GM23338 (cell line): ENCODE measurements around the gene MLXIPL. TPM values are rescaled to one million over a fixed set of nuclear protein-coding genes. Genes with fewer than 3 reads are reported as not detected.

Experiments
- ATAC-seq: fragments of 200-7000 bp; cut with Tn5 transposase; 3 replicates; pipeline ENCODE4 v1.9.1; 2020
- DNase-seq: peaks from one replicate; pipeline ENCODE4 v3.0.0-alpha.2; 2015; ENCODE audit warnings: low spot score
- H2AFZ ChIP-seq: fragments of 200-600 bp; sonication (generic); 2 replicates; pipeline ENCODE4 v1.8.0; 2016; ENCODE audit warnings: antibody characterized with exemption, mild to moderate bottlenecking, moderate library complexity
- H3F3A ChIP-seq: fragments of 200-600 bp; sonication (generic); replicated peaks from 2 replicates; pipeline ENCODE4 v1.8.0; 2017; ENCODE audit warnings: antibody characterized with exemption, mixed run types, low read depth
- H3K27ac ChIP-seq: fragments of 200-600 bp; sonication (generic); 2 replicates; pipeline ENCODE4 v1.6.1; 2016; ENCODE audit warnings: low read depth
- H3K27me3 ChIP-seq: fragments of 200-600 bp; sonication (generic); 2 replicates; pipeline ENCODE4 v1.8.0; 2016; ENCODE audit warnings: mild to moderate bottlenecking, mixed run types, moderate library complexity; ENCODE audit not compliant: insufficient read depth
- H3K36me3 ChIP-seq: fragments of 200-600 bp; sonication (generic); 2 replicates; pipeline ENCODE4 v1.8.0; 2016; ENCODE audit warnings: mild to moderate bottlenecking; ENCODE audit not compliant: insufficient read depth
- H3K4me1 ChIP-seq: fragments of 200-600 bp; sonication (generic); 2 replicates; pipeline ENCODE4 v1.8.0; 2016; ENCODE audit warnings: mild to moderate bottlenecking, moderate library complexity; ENCODE audit not compliant: insufficient read depth
- H3K4me2 ChIP-seq: fragments of 200-600 bp; sonication (generic); 2 replicates; pipeline ENCODE4 v1.7.1; 2017; ENCODE audit warnings: mixed run types
- H3K4me3 ChIP-seq: fragments of 200-600 bp; sonication (generic); 2 replicates; pipeline ENCODE4 v1.6.1; 2016; ENCODE audit warnings: mixed run types
- H3K79me2 ChIP-seq: fragments of 200-600 bp; sonication (generic); replicated peaks from 2 replicates; pipeline ENCODE4 v1.8.0; 2017; ENCODE audit warnings: mild to moderate bottlenecking; ENCODE audit not compliant: insufficient read depth
- H3K9me2 ChIP-seq: fragments of 200-600 bp; sonication (generic); 2 replicates; pipeline ENCODE4 v1.8.0; 2017; ENCODE audit not compliant: insufficient read depth
- H4K20me1 ChIP-seq: fragments of 200-600 bp; sonication (generic); replicated peaks from 2 replicates; pipeline ENCODE4 v1.8.0; 2017; ENCODE audit warnings: mild to moderate bottlenecking; ENCODE audit not compliant: insufficient read depth
- H3K27ac Mint-ChIP-seq: 2 replicates; pipeline ENCODE4 v1.8.0; 2020; ENCODE audit warnings: inconsistent platforms, mild to moderate bottlenecking, moderate library complexity, mixed read lengths
- H3K27me3 Mint-ChIP-seq: 3 replicates; pipeline ENCODE4 v1.8.0; 2022; ENCODE audit warnings: low read depth, mild to moderate bottlenecking, moderate library complexity, mixed read lengths, inconsistent platforms; ENCODE audit not compliant: insufficient read depth, poor library complexity
- H3K36me3 Mint-ChIP-seq: 3 replicates; pipeline ENCODE4 v1.8.0; 2021; ENCODE audit warnings: low read depth, mild to moderate bottlenecking, inconsistent platforms, moderate library complexity, mixed read lengths
- H3K4me1 Mint-ChIP-seq: 3 replicates; pipeline ENCODE4 v1.8.0; 2020; ENCODE audit warnings: mild to moderate bottlenecking, inconsistent platforms, mixed read lengths
- H3K4me3 Mint-ChIP-seq: 3 replicates; pipeline ENCODE4 v1.8.0; 2021; ENCODE audit warnings: moderate library complexity, mild to moderate bottlenecking, inconsistent platforms, mixed read lengths
- H3K9me3 Mint-ChIP-seq: 3 replicates; pipeline ENCODE4 v1.8.0; 2020; ENCODE audit warnings: moderate library complexity, mild to moderate bottlenecking, inconsistent platforms, mixed read lengths
- CREB1 ChIP-seq: fragments of 250-450 bp; sonication (Bioruptor Pico); IDR thresholded peaks from 2 replicates; pipeline ENCODE4 v1.5.0; 2020; ENCODE audit warnings: low read depth, mild to moderate bottlenecking, moderate library complexity
- EZH2 ChIP-seq: fragments of 200-600 bp; sonication (generic); IDR thresholded peaks from one replicate; pipeline ENCODE4 v1.8.0; 2017; ENCODE audit warnings: antibody characterized with exemption, mild to moderate bottlenecking, low read depth; ENCODE audit not compliant: unreplicated experiment
- EZH2phosphoT487 ChIP-seq: fragments of 200-600 bp; sonication (generic); IDR thresholded peaks from one replicate; pipeline ENCODE4 v1.8.1; 2018; ENCODE audit warnings: antibody characterized with exemption; ENCODE audit not compliant: unreplicated experiment
- JUNB ChIP-seq: IDR thresholded peaks from one replicate; pipeline ENCODE4 v1.6.1; 2016; ENCODE audit warnings: antibody characterized with exemption; ENCODE audit not compliant: unreplicated experiment
- NANOG ChIP-seq: IDR thresholded peaks from 2 replicates; pipeline ENCODE4 v1.6.1; 2016; ENCODE audit warnings: antibody characterized with exemption, borderline replicate concordance
- REST ChIP-seq: IDR thresholded peaks from one replicate; pipeline ENCODE4 v1.6.1; 2018; ENCODE audit warnings: antibody characterized with exemption; ENCODE audit not compliant: unreplicated experiment
- STAT1 ChIP-seq: IDR thresholded peaks from one replicate; pipeline ENCODE4 v1.6.1; 2016; ENCODE audit warnings: antibody characterized with exemption; ENCODE audit not compliant: unreplicated experiment
- ZNF114 ChIP-seq: fragments of 250-450 bp; sonication (Bioruptor Pico); IDR thresholded peaks from 2 replicates; pipeline ENCODE4 v1.5.0; 2020; ENCODE audit warnings: mild to moderate bottlenecking, moderate library complexity
- ZNF331 ChIP-seq: fragments of 250-450 bp; sonication (Bioruptor Pico); IDR thresholded peaks from 2 replicates; pipeline ENCODE4 v1.5.0; 2020; ENCODE audit warnings: low read depth, mild to moderate bottlenecking, moderate library complexity
- polyA plus RNA-seq: library from polyadenylated mRNA; unstranded; fragments of >200 nt; fragmentation: Nextera tagmentation; extraction: Ambion mirVana; gene quantifications from 2 replicates; pipeline ENCODE4 v1.2.1, GENCODE V29; 2016
- total RNA-seq: library from RNA; depleted of rRNA; stranded (reverse); fragments of >200 nt; shearing (Covaris generic); gene quantifications from 2 replicates; pipeline ENCODE4 v1.2.3, GENCODE V29; 2014
- TF ChIP-seq, protein P1 (sequence below), 2 experiments: fragments of 200-600 bp in 1 of 2; sonication (generic) in 1 of 2; conservative IDR thresholded peaks; 2 replicates each; pipeline versions ENCODE4 v1.5.1 to v1.6.1; 2016 to 2017; ENCODE audit warnings: antibody characterized with exemption in 2 of 2, low read depth in 2 of 2, mild to moderate bottlenecking in 2 of 2, moderate library complexity in 1 of 2
- TF ChIP-seq, protein P2 (sequence below): fragments of 250-450 bp; sonication (Bioruptor Pico); IDR thresholded peaks from 2 replicates; pipeline ENCODE4 v1.5.0; 2020; ENCODE audit warnings: mild to moderate bottlenecking, moderate library complexity

MLXIPL gene
- total and polyA plus RNA-seq, 2 experiments from 2014 or later: 13.7 to 25.7 TPM

DNA sequence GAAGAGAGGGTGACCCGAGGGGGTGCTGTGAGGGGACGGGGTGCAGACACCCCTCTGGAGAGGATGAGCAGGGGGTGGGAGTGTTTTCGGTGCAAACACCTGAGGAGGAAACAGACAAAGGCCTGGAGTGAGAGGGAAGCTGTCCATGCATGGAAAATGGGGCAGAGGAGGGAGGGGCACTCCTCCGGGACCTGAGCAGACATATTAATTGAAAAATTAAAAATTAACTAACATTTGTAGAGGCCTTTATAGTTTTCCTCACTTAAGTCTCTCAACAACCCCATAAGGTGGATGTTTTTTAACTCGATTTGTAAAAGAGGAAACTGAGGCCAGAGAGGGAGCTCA is 44.5 kb upstream of the MLXIPL start:
- H3K4me2 ChIP-seq: peak overlapping the region; percentile 88
- Mint-ChIP-seq H3K27me3 (peaks cover 26% of the 10 kb centered on the region), H3K4me1 (peaks cover 23% of the 10 kb centered on the region; the same call in 2 of the 3 replicates), H3K9me3 (no peaks in the 10 kb centered on the region), H3K36me3 (peaks cover 3% of the 10 kb centered on the region; the same call in 1 of the 3 replicates), H3K4me3 (peak overlapping the region; percentile 77), H3K27ac (no peak overlapping the region)
- DNase-seq (no peak), ATAC-seq (no peak)
- no peaks in the 10 kb centered on the region; the same call in 1 of the 2 replicates for H4K20me1 ChIP-seq
- H3F3A ChIP-seq: 0 out of 2 replicates have a peak, but pooled peaks cover 3% of the 10 kb centered on the region
- H3K79me2 ChIP-seq: no peaks in the 10 kb centered on the region
- H3K27ac ChIP-seq: no peak overlapping the region
- TF ChIP-seq ZNF331 (no peak), EZH2 (no peak), CREB1 (CRISPR knock-in tag) (no peak), ZNF114 (CRISPR knock-in tag) (no peak), STAT1 (no peak), NANOG (no peak), REST (no peak), EZH2phosphoT487 (no peak), JUNB (no peak)
- TF ChIP-seq, protein P1, sequence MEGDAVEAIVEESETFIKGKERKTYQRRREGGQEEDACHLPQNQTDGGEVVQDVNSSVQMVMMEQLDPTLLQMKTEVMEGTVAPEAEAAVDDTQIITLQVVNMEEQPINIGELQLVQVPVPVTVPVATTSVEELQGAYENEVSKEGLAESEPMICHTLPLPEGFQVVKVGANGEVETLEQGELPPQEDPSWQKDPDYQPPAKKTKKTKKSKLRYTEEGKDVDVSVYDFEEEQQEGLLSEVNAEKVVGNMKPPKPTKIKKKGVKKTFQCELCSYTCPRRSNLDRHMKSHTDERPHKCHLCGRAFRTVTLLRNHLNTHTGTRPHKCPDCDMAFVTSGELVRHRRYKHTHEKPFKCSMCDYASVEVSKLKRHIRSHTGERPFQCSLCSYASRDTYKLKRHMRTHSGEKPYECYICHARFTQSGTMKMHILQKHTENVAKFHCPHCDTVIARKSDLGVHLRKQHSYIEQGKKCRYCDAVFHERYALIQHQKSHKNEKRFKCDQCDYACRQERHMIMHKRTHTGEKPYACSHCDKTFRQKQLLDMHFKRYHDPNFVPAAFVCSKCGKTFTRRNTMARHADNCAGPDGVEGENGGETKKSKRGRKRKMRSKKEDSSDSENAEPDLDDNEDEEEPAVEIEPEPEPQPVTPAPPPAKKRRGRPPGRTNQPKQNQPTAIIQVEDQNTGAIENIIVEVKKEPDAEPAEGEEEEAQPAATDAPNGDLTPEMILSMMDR (conservative IDR thresholded peaks at IDR 0.05; ENCODE audit: low read depth in 2 of 2): no peak
- TF ChIP-seq, protein P2, sequence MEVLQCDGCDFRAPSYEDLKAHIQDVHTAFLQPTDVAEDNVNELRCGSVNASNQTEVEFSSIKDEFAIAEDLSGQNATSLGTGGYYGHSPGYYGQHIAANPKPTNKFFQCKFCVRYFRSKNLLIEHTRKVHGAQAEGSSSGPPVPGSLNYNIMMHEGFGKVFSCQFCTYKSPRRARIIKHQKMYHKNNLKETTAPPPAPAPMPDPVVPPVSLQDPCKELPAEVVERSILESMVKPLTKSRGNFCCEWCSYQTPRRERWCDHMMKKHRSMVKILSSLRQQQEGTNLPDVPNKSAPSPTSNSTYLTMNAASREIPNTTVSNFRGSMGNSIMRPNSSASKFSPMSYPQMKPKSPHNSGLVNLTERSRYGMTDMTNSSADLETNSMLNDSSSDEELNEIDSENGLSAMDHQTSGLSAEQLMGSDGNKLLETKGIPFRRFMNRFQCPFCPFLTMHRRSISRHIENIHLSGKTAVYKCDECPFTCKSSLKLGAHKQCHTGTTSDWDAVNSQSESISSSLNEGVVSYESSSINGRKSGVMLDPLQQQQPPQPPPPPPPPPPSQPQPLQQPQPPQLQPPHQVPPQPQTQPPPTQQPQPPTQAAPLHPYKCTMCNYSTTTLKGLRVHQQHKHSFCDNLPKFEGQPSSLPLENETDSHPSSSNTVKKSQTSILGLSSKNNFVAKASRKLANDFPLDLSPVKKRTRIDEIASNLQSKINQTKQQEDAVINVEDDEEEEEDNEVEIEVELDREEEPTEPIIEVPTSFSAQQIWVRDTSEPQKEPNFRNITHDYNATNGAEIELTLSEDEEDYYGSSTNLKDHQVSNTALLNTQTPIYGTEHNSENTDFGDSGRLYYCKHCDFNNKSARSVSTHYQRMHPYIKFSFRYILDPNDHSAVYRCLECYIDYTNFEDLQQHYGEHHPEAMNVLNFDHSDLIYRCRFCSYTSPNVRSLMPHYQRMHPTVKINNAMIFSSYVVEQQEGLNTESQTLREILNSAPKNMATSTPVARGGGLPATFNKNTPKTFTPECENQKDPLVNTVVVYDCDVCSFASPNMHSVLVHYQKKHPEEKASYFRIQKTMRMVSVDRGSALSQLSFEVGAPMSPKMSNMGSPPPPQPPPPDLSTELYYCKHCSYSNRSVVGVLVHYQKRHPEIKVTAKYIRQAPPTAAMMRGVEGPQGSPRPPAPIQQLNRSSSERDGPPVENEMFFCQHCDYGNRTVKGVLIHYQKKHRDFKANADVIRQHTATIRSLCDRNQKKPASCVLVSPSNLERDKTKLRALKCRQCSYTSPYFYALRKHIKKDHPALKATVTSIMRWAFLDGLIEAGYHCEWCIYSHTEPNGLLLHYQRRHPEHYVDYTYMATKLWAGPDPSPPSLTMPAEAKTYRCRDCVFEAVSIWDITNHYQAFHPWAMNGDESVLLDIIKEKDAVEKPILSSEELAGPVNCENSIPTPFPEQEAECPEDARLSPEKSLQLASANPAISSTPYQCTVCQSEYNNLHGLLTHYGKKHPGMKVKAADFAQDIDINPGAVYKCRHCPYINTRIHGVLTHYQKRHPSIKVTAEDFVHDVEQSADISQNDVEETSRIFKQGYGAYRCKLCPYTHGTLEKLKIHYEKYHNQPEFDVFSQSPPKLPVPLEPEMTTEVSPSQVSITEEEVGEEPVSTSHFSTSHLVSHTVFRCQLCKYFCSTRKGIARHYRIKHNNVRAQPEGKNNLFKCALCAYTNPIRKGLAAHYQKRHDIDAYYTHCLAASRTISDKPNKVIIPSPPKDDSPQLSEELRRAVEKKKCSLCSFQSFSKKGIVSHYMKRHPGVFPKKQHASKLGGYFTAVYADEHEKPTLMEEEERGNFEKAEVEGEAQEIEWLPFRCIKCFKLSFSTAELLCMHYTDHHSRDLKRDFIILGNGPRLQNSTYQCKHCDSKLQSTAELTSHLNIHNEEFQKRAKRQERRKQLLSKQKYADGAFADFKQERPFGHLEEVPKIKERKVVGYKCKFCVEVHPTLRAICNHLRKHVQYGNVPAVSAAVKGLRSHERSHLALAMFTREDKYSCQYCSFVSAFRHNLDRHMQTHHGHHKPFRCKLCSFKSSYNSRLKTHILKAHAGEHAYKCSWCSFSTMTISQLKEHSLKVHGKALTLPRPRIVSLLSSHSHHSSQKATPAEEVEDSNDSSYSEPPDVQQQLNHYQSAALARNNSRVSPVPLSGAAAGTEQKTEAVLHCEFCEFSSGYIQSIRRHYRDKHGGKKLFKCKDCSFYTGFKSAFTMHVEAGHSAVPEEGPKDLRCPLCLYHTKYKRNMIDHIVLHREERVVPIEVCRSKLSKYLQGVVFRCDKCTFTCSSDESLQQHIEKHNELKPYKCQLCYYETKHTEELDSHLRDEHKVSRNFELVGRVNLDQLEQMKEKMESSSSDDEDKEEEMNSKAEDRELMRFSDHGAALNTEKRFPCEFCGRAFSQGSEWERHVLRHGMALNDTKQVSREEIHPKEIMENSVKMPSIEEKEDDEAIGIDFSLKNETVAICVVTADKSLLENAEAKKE (CRISPR knock-in tag): no peak
- no peaks in the 10 kb centered on the region for H3K36me3 ChIP-seq
- H3K27me3 ChIP-seq: peaks cover 11% of the 10 kb centered on the region
- H2AFZ ChIP-seq: peak overlapping the region; percentile 78; the same call in 1 of the 2 replicates
- peak overlapping the region; percentile 66 for H3K4me3 ChIP-seq
- H3K9me2 ChIP-seq: no peaks in the 10 kb centered on the region
- H3K4me1 ChIP-seq: peaks cover 19% of the 10 kb centered on the region; the same call in 1 of the 2 replicates
